IMR-90 (cell line): Measurements from ENCODE around the gene SLF2. TPM values are rescaled to one million over a fixed set of nuclear protein-coding genes. Genes with fewer than 3 reads are reported as not detected.

Source experiments
- ATAC-seq: fragments of 200-7000 bp; cut with Tn5 transposase; 2 replicates; pipeline ENCODE4 v1.9.1; 2020; ENCODE audit warnings: low read depth, mild to moderate bottlenecking, moderate library complexity
- BruUV-seq: library from RNA; stranded (reverse); fragments of 400-500 nt; replicated peaks from 2 replicates; lab custom pipeline; 2021; lab: Mats Ljungman, UMichigan
- CTCF ChIA-PET: fragments of 300-600 bp; formaldehyde crosslinking; extraction: SDS; loops from one replicate; lab custom pipeline; 2021; ENCODE audit warnings: antibody characterized with exemption; lab: Yijun Ruan, JAX
- POLR2A ChIA-PET: fragments of 300-600 bp; sonication (Branson Sonifier 250); formaldehyde crosslinking; loops from one replicate; lab custom pipeline; 2022; ENCODE audit warnings: antibody characterized with exemption; ENCODE audit not compliant: unreplicated experiment; lab: Charles Lee
- DNase-seq: peaks from one replicate; pipeline ENCODE4 v3.0.0; 2013
- H2AFZ ChIP-seq: replicated peaks from 2 replicates; pipeline ENCODE3; 2013; ENCODE audit warnings: low read length, mild to moderate bottlenecking; ENCODE audit not compliant: poor library complexity
- H2AK5ac ChIP-seq: 2 replicates; pipeline ENCODE4 v1.6.1; 2013; ENCODE audit warnings: low read depth, low read length, inconsistent platforms
- H2AK9ac ChIP-seq: replicated peaks from 2 replicates; pipeline ENCODE3; 2013; ENCODE audit warnings: mild to moderate bottlenecking, low read depth, low read length, moderate library complexity; ENCODE audit not compliant: poor library complexity
- H2BK120ac ChIP-seq: 2 replicates; pipeline ENCODE4 v1.6.1; 2013; ENCODE audit warnings: low read depth, low read length, inconsistent platforms
- H2BK15ac ChIP-seq: 3 replicates; pipeline ENCODE4 v1.6.1; 2013; ENCODE audit warnings: low read depth, low read length, inconsistent platforms
- H2BK20ac ChIP-seq: 2 replicates; pipeline ENCODE4 v1.6.1; 2013; ENCODE audit warnings: low read depth, mild to moderate bottlenecking, inconsistent platforms, low read length, moderate library complexity
- H2BK5ac ChIP-seq: 2 replicates; pipeline ENCODE4 v1.6.1; 2013; ENCODE audit warnings: mild to moderate bottlenecking, low read depth, low read length, inconsistent platforms; ENCODE audit not compliant: poor library complexity, severe bottlenecking
- H3K14ac ChIP-seq: replicated peaks from 2 replicates; pipeline ENCODE4 v1.6.1; 2013; ENCODE audit warnings: low read depth, low read length, inconsistent platforms
- H3K18ac ChIP-seq: 2 replicates; pipeline ENCODE4 v1.6.1; 2013; ENCODE audit warnings: low read depth, low read length, control low read depth
- H3K23ac ChIP-seq: 2 replicates; pipeline ENCODE4 v1.6.1; 2013; ENCODE audit warnings: low read depth, low read length, inconsistent platforms
- H3K27ac ChIP-seq: 2 replicates; pipeline ENCODE4 v1.5.1; 2013; ENCODE audit warnings: mild to moderate bottlenecking, control low read depth, low read length; ENCODE audit not compliant: insufficient read depth
- H3K27me3 ChIP-seq: 2 replicates; pipeline ENCODE4 v1.6.1; 2013; ENCODE audit warnings: low read length; ENCODE audit not compliant: control insufficient read depth, insufficient read depth
- H3K36me3 ChIP-seq: 2 replicates; pipeline ENCODE4 v1.6.1; 2013; ENCODE audit warnings: low read length, mixed read lengths; ENCODE audit not compliant: control insufficient read depth, insufficient read depth
- H3K4ac ChIP-seq: 2 replicates; pipeline ENCODE4 v1.6.1; 2013; ENCODE audit warnings: low read depth, low read length, inconsistent platforms
- H3K4me1 ChIP-seq: 2 replicates; pipeline ENCODE4 v1.6.1; 2013; ENCODE audit warnings: low read length, mixed read lengths; ENCODE audit not compliant: control insufficient read depth, insufficient read depth
- H3K4me2 ChIP-seq: 2 replicates; pipeline ENCODE4 v1.6.1; 2013; ENCODE audit warnings: low read depth, mild to moderate bottlenecking, control low read depth, low read length, moderate library complexity
- H3K4me3 ChIP-seq: 2 replicates; pipeline ENCODE4 v1.5.1; 2013; ENCODE audit warnings: low read depth, mild to moderate bottlenecking, control low read depth, low read length, moderate library complexity; ENCODE audit not compliant: insufficient read depth
- H3K56ac ChIP-seq: 2 replicates; pipeline ENCODE4 v1.6.1; 2013; ENCODE audit warnings: low read length, inconsistent platforms; ENCODE audit not compliant: insufficient read depth; ENCODE audit errors: extremely low read depth
- H3K79me1 ChIP-seq, 2 experiments: 2 replicates each; pipeline ENCODE4 v1.6.1; 2013; ENCODE audit warnings: low read length in 2 of 2, inconsistent platforms in 1 of 2, low read depth in 1 of 2
- H3K9ac ChIP-seq: 2 replicates; pipeline ENCODE4 v1.6.1; 2013; ENCODE audit warnings: low read depth, low read length, control low read depth
- H3K9me1 ChIP-seq: 2 replicates; pipeline ENCODE4 v1.6.1; 2013; ENCODE audit warnings: low read length, inconsistent platforms; ENCODE audit not compliant: insufficient read depth
- H3K9me3 ChIP-seq: 2 replicates; pipeline ENCODE4 v1.6.1; 2013; ENCODE audit warnings: low read length; ENCODE audit not compliant: control insufficient read depth, insufficient read depth
- H4K20me1 ChIP-seq: 2 replicates; pipeline ENCODE4 v1.6.1; 2013; ENCODE audit warnings: low read length, inconsistent platforms; ENCODE audit not compliant: insufficient read depth
- H4K5ac ChIP-seq: 2 replicates; pipeline ENCODE4 v1.6.1; 2013; ENCODE audit warnings: mild to moderate bottlenecking, low read depth, low read length, control low read depth
- H4K8ac ChIP-seq, 2 experiments: 2 replicates each; pipeline ENCODE4 v1.6.1; 2013; ENCODE audit warnings: low read depth in 2 of 2, low read length in 2 of 2, control low read depth in 1 of 2, inconsistent platforms in 1 of 2
- H4K91ac ChIP-seq: 2 replicates; pipeline ENCODE4 v1.6.1; 2013; ENCODE audit warnings: low read depth, low read length, inconsistent platforms; ENCODE audit not compliant: insufficient read depth
- RAD21 ChIP-seq: IDR thresholded peaks from 2 replicates; pipeline ENCODE4 v1.6.1; 2012; ENCODE audit warnings: low read length, improper control_type of control experiment
- RCOR1 ChIP-seq: IDR thresholded peaks from 2 replicates; pipeline ENCODE4 v1.6.1; 2012; ENCODE audit warnings: mild to moderate bottlenecking, low read length, improper control_type of control experiment; ENCODE audit not compliant: insufficient replicate concordance
- dilution Hi-C: fragments of 300-500 bp; cut with HindIII; formaldehyde crosslinking; loops from one replicate; pipeline ENCODE4 v1.14.3; 2018; ENCODE audit warnings: low sequenced_read_pairs; ENCODE audit not compliant: unreplicated experiment
- in situ Hi-C: fragments of 300-500 bp; cut with MboI; formaldehyde crosslinking; loops from 3 replicates; pipeline ENCODE4 v1.14.3; 2019; ENCODE audit warnings: low sequenced_read_pairs, inconsistent platforms, mixed read lengths
- intact Hi-C: fragments of 100-400 bp; cut with micrococcal nuclease; formaldehyde crosslinking; loops from 2 replicates; pipeline ENCODE4 v1.10.0; 2022
- polyA plus RNA-seq, 3 experiments: library from polyadenylated mRNA; depleted of rRNA; stranded (reverse); fragments of >200 nt; gene quantifications; 2 replicates each; pipeline ENCODE4 v1.2.3, GENCODE V29; 2012; ENCODE audit warnings: low replicate concordance in 1 of 3
- total RNA-seq: library from RNA; depleted of rRNA; stranded (reverse); fragments of >200 nt; gene quantifications from 2 replicates; pipeline ENCODE4 v1.2.3, GENCODE V29; 2012

The SLF2 gene
- total and polyA plus RNA-seq, 2 of the 4 experiments (the other 2 are of a cell fraction) = 8.5 to 21.7 TPM

GRCh38 chr10:100943508-100943907, 30.7 kb downstream of the SLF2 start:
- no peaks in the 10 kb centered on the region for H3K9me3 ChIP-seq
- H3K4me2 ChIP-seq = no peak overlapping the region
- H3K36me3 ChIP-seq = peaks cover 35% of the 10 kb centered on the region
- H3K56ac ChIP-seq = no peak overlapping the region
- no peak overlapping the region for H3K27ac ChIP-seq
- no peak overlapping the region for H3K18ac ChIP-seq
- H4K20me1 ChIP-seq = peaks cover 5% of the 10 kb centered on the region; the same call in 1 of the 2 replicates
- no peak overlapping the region for H3K4ac ChIP-seq
- H3K27me3 ChIP-seq = no peaks in the 10 kb centered on the region
- H4K5ac ChIP-seq = no peak overlapping the region
- no peak overlapping the region for H2BK120ac ChIP-seq
- ChIA-PET CTCF (no interaction called here), POLR2A (no interaction called here)
- H3K79me1 ChIP-seq = peaks cover 0 to 24% of the 10 kb centered on the region in 2 experiments; a peak in 3 of 4 replicates
- no peak overlapping the region for H2AK5ac ChIP-seq
- no peak overlapping the region for H3K23ac ChIP-seq
- H3K9ac ChIP-seq = no peak overlapping the region
- H2AFZ ChIP-seq = no peak overlapping the region
- H2AK9ac ChIP-seq = no peak overlapping the region
- TF ChIP-seq RCOR1 = no peak
- TF ChIP-seq RAD21 = no peak
- peaks cover 11% of the 10 kb centered on the region for H3K4me1 ChIP-seq
- no peak overlapping the region for H2BK15ac ChIP-seq
- no peak for DNase-seq
- H2BK5ac ChIP-seq = no peak overlapping the region
- no TSS peak for BruUV-seq
- H4K91ac ChIP-seq = no peak overlapping the region
- H3K4me3 ChIP-seq = no peak overlapping the region
- in situ Hi-C loops = loop anchor here (25.0 kb wide), 1 partner anchor 869 kb away; the partner anchor contains the start of gene OGA
- H4K8ac ChIP-seq = no peak overlapping the region
- H3K9me1 ChIP-seq = 0 out of 2 replicates have a peak, but pooled peaks cover 4% of the 10 kb centered on the region
- H2BK20ac ChIP-seq = no peak overlapping the region
- H3K14ac ChIP-seq = no peak overlapping the region
- intact Hi-C loops = no loop called here
- dilution Hi-C loops = no loop called here
- ATAC-seq = no peak
